Astrocyte of the cerebellum (primary cell): ENCODE results near the gene S100A10.

Source experiments
- DNase-seq: peaks from one replicate; pipeline ENCODE4 v3.0.0-alpha.2; 2011; ENCODE audit warnings: low read depth
- H3K4me3 ChIP-seq: 2 replicates; pipeline ENCODE4 v1.5.1; 2011; ENCODE audit warnings: mild to moderate bottlenecking, low read depth, low read length, moderate library complexity
- CTCF ChIP-seq: IDR thresholded peaks from 2 replicates; pipeline ENCODE4 v1.5.1; 2012; ENCODE audit warnings: low read length, low read depth, moderate library complexity, mild to moderate bottlenecking; ENCODE audit errors: missing control alignments
- in situ Hi-C: cut with HindIII; loops from 2 replicates; pipeline ENCODE4 v1.10.0; 2017; ENCODE audit warnings: low sequenced_read_pairs

Gene S100A10

GRCh38 chr1:151960780-151961513 lies 32.7 kb downstream of the S100A10 start:
- H3K4me3 ChIP-seq = no peak overlapping the region
- in situ Hi-C loops = no loop called here
- DNase-seq = no peak
- TF ChIP-seq CTCF = no peak

- no peak for TF ChIP-seq CTCF
- in situ Hi-C loops = no loop called here
- no peak overlapping the region for H3K4me3 ChIP-seq
- no peak for DNase-seq
These were observed 34.7 kb downstream of the S100A10 start for GRCh38 chr1:151958959-151959358.

GRCh38 chr1:151956957-151957497 lies 36.6 kb downstream of the S100A10 start:
- H3K4me3 ChIP-seq = no peak overlapping the region
- no peak for TF ChIP-seq CTCF
- in situ Hi-C loops = no loop called here
- DNase-seq = no peak

GRCh38 chr1:151953409-151954094 lies 40.1 kb downstream of the S100A10 start:
- DNase-seq = no peak
- no peak for TF ChIP-seq CTCF
- in situ Hi-C loops = no loop called here
- no peak overlapping the region for H3K4me3 ChIP-seq

GRCh38 chr1:151952811-151953210 lies 40.8 kb downstream of the S100A10 start:
- no peak for DNase-seq
- in situ Hi-C loops = no loop called here
- TF ChIP-seq CTCF = no peak
- H3K4me3 ChIP-seq = no peak overlapping the region

- DNase-seq = no peak
- in situ Hi-C loops = no loop called here
- no peak for TF ChIP-seq CTCF
- H3K4me3 ChIP-seq = no peak overlapping the region
These were observed 44.1 kb downstream of the S100A10 start for GRCh38 chr1:151949371-151950193.
